AML-193 (cell line): Measurements from ENCODE around the gene PPP1R26.
"Not testable (repeated sequence)": the region's sequence is repeated elsewhere in the genome, so short reads cannot be mapped to it uniquely, and the experiment has no call there.

Experiments
- DNase-seq, 2 experiments: peaks; one replicate each; lab custom pipeline; 2025; lab: John Stamatoyannopoulos, UW

PPP1R26 gene

DNA sequence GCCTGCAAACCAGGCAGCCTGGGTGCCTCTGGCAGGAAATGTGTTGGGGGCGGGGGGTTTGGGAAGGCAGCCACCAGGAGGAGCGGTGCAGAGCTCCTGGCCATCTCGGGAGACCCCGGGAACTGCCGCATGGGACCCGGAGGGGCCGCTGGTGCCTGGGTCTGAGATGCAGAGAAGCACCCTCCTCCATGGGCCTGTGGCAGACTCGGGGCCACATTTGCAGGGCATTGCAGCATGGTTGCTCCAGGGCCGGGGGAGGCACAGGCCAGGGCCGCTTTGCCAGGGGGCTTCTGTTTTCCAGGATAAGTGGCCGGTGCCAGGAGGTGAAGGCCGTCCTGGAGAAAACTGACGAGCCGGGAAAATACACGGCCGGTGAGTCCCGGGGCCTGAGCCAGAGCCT, 43.3 kb downstream of the PPP1R26 start:
- DNase-seq = no peak

DNA sequence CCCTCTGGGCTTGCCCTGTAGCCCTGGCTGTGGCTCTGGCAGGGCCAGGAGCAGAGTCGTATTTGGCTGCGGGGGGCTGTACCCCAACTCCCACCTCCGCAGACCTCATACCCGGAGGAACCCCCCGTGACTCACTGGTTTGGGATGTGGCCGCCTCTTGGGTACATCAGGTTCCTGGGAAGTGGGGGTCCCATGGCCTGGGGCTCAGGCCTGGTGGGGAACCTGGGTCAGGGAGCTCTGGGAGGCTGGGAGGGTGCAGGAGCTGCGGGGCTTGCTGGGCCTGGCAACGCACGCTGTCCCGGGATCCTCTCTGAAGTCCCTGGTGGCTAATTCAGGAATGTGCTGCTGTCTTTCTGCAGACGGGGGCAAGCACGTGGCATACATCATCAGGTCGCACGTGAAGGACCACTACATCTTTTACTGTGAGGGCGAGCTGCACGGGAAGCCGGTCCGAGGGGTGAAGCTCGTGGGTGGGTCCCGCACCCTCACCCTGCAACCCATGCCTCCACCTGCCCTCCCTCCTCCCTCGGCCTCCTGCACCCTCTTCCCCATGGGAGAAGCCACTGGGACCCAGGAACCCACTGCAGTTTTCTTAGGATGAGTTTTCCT, 44.0 kb downstream of the PPP1R26 start:
- DNase-seq = no peak

DNA sequence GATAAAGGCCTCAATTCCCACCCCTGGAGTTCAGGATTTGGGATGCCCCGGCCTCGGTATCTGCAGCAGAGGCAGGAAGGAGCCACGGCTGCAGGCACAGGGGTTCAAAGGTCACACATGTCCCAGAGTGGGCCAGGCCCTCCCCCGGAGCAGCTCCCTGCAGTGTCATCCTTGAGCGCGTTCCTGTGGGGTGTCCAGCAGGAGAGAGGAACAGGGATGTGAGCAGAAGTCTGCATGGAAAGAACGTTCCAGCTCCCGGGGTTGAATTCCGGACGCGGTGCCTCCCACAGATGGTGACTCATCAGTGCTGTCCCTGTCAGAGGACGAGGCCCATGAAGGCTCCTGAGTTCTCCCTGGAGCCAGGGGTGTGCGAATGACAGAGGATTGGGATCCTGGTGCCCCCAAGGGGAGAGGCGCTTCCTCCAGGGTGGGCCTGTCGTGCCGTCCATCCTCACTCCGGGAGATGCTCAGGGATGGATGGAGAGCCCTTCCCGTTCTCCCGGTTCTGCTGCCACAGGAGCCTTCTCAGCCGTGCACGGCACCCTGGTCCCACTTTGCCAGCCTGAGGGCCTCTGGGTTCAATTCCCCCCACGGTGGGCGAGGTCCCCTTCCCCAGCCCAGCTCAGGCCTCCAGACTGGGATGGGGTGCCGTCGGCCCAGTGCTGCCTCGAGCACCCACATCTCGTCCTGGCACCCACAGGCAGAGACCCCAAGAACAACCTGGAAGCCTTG, 44.7 kb downstream of the PPP1R26 start:
- DNase-seq = no peak

DNA sequence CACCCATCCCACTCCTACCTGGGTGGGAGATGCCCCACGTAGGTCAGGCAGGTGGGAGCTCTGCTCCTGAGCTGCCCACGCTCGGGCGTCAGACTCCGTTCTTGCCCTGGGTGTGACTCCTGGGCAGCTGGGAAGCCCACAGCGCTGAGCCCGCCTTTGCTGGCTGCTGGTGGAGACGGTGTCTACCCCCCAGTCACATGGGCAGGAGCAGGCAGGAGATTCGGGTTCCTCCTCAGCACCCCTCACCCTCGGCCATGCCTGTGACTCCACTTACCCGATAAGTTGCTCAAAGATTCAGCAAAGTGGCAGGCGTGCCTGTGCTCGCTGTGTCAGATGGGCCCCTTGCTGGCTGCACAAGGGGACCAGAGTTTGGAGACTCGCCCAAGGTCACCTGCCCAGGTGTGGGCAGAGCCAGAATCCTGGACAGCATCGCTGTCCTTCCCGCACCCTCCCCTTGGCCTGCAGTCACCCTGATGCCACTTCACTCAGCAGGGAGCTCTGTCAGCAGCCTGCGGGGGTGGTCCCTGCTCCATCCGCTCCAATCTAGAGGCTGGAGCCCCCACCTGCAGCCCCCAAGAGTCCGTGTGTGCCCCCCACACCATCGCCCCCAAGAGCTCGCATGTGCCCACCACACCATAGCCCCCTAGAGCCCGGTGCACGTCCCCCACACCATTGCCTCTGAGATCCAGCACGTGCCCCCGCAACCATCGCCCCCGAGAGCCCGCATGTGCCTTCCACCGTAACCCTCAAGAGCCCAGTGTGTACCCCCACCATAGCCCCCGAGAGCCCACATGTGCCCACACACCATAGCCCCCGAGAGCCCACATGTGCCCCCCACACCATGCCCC, 45.9 kb downstream of the PPP1R26 start:
- DNase-seq = no peak

DNA sequence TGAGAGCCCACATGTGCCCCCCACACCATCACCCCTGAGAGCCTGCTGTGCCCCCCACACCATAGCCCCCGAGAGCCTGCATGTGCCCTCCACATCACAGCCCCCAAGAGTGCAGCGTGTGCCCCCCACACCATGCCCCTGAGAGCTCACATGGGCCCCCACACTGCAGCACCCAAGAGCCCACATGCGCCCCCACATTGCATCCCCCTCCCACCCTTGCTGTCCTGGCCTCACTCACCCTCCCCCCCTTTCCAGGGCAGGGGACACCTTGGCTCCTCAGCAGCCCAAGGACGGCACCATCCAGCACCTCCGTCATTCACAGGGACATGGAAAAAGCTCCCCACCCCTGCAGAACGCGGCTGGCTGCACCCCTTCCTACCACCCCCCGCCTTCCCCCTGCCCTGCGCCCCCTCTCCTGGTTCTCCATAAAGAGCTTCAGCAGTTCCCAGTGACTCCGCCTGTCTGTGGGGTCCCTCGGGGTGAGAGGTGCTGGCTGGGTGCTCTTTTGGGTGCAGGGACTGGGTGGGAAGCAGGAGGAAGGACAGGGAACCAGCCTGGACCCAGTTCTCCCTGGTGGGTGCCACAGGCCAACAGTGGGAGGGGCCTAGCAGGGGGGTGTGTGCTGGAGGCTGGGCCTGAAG, 46.6 kb downstream of the PPP1R26 start:
- no peak for DNase-seq

DNA sequence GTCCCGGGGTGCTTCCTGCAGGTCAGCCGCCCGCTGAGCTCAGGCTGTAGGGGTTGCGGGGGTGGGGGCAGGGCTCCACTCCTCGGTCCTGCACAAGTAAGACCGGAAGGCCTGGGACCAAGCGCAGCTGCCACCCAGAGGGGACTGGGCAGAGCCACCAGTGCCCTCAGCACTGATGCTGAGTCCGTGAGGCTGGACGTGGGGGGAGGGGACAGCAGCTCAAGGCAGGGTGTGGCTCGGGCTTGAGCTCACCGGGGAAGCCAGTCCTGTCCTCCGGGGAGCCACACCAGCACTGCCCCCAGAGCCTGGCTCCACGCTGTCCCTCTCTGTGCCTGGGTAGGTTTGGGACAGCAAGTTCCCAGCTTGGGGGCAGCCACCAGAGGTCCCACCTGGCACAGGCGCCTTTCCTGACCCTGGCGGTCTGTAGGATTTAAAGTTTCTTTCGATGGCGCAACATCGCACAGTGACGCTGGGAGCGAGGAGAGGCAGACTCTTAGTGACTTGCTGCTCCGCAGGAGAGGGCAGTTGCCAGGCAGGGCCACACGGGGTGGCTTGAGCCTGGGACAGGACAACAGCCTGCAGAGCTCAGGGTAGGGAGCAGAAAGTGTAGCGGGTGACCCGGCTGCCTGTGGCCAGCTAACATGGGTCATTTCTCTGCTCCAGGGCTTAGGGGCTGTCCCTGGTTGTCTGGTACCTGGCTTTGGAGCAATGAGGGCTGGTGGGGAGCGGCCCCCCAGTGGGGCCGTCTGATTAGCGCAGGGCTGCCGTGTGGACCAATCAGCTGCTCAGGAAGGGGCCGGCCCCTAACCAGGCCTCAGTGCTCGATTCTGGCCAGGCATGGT, 47.4 kb downstream of the PPP1R26 start:
- DNase-seq = no peak

DNA sequence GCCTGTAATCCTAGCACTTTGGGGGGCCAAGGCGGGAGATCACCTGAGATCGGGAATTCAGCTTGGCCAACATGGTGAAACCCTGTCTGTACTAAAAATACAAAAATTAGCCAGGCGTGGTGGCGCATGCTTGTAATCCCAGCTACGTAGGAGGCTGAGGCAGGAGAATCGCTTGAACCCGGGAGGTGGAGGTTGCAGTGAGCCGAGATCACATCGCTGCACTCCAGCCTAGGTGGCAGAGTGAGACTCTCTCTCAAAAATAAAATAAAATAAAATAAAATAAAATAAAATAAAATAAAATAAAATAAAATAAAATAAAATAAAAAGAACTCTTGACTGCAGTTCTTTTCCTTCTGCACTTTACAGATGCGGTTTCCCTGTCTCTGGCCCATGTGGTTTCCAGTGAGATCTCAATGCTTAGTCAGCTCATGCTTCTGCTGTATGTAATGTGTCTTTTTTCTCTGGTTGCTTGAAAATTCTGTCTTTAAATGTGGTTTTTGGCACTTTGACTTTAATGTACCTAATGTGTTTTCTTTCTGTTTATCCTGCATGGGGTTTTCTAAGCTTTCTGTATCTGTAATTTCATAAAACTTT, 49.4 kb downstream of the PPP1R26 start:
- DNase-seq = not testable (repeated sequence)

DNA sequence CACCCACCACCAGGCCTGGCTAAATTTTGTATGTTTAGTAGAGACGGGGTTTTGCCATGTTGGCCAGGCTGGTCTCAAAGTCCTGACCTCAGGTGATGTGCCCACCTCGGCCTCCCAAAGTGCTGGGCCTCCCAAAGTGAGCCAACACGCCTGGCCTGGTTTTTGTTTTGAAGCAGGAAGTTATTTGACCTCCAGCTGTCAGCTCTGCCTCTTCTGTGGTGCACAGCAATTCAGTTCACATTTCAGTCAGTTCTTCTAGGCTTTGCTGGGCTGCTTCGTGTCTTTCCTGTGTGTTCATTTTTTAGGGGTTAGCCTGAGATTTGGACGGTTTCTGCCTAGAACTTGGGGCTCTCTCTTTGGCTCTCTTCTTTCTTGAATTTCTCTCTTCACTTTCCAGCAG, 50.6 kb downstream of the PPP1R26 start:
- DNase-seq = no peak

DNA sequence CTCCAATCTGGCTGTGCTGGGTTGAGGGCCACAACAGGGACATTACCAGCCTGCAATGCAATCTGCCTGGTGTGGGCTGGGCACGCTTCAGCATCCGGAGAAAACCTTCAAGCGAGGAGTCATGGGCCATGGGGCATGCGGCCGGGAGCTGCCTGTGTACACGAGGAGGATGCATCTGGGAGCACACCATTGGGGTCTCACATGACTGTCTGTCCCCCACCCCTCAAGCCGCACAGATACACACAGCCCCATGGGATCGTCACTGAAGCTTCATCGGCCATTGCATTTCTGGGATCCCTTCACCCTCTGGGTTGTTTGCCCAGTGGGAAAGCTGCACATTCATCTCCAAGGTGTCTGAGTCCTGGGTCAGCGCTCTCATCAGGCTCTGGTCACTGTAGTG, 51.5 kb downstream of the PPP1R26 start:
- no peak for DNase-seq

DNA sequence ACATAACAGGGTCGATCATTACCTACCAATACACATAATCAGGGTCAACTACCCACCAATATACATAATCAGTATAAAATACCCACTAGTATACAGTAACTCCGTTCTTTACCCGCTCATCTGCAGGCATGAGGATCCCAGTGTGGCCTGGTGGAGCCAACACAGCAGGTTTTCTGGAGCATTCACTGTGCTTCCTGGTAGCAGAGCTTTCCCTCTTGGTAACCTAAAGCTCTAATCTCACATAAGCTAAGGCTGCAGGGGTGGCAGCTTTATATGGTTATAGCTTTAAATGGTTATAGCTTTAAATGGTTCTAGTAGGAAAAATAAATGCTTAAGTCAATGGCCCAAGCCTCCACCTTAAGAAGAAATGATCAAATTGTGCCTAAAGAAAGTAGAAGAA, 53.5 kb downstream of the PPP1R26 start:
- no peak for DNase-seq

DNA sequence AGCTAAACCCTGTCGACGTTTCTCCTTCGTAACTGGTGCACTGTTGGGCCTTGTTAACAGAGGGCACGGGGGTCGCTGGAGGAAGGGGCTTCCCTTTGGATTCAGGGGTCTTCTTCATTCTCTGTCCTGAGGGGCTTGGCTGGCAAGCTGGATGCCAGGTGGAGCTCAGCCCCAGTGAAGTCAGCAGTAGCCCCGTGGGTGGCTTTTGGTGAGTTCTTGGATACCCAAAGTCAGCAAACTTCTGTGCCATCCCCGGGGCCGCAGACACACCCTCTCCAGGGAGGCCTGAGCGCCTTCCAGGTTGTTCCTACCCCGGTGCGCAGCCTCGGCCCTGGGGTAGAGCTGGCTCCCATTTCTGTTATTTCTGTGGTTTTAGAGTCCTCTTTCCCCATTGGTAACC, 54.1 kb downstream of the PPP1R26 start:
- no peak for DNase-seq

DNA sequence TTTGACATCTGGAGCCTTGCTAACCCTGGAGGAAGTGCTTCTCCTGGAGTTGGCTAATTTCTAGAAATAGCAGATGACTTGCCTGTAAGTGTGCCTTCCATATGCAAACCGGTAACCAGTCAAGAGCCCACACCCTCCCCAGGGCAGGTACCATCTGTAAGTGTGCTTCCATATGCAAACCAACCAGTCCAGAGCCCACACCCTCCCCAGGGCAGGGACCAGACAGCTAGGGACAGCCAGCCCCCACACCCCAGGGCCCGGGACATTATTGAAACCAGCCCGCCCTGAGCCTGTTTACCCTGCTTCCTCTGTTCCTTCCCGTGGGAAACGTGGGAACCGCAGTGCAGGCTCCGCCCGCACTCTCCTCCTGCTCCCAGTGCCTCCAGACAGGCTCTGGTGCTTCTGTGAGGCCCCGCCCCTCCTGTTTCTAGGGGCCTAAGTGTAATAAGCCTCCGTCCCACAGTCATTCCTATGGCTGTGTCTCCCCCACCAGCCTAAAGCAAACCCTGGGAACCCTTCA, 54.7 kb downstream of the PPP1R26 start:
- DNase-seq = not testable (repeated sequence)

DNA sequence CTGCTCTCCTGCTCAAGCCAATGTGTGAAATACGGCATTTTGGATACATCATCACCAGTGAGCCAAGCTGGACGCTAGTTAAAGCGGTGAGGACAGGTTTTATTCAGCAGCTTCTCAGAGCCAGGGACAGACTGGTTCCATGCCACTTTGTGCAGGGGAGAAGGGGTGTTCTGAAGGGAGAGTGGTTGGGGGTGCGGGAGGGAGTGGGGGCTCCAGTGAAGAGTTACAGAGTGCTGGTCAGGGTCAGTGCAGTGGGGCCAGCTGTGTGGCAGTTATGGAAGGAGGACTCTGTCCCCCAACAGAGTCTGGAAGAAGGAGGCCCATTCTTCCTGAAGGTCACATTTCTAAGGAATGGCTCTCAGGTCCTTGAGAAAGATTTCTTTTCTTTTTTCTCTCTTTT, 55.2 kb downstream of the PPP1R26 start:
- DNase-seq = not testable (repeated sequence)

DNA sequence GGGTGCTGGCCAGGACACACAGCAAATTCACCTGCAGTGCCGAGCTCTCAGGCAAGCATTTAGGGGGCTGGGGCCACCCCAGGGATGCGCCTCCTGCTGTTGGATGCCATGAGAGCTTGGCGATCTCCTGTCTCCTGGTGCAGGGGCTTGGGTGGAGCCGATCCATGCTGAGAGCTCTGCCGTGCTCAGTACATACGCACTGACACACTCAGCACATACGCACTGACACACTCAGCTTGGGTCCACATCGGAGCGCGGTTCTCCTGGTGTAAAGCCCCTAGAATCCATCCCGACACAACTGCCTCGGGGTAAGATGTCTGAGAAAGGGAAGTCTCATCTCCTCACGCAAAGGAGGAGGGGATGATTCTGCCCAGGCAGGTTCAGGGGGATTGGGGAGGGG, 56.0 kb downstream of the PPP1R26 start:
- DNase-seq = not testable (repeated sequence)

DNA sequence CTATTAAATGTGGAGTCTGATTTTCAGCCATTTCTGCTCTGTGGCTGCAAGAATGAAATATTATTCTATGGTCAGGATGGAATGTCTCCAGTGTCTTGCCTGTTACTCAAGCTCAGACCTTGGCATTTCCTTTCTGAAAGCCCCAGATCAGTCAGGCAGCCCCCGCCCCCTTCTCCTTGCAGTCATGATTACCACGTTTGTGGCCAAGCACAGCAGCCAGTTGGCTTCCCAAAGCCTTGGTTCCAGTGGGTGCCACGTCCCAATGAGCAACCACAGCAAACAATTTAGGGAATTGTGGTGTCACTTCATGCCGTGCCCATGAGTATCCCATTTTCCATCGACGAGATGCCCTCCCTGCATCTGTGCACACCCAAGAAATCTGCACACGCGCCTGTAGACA, 56.6 kb downstream of the PPP1R26 start:
- DNase-seq = no peak
